Measurements from ENCODE around the gene ZNF598.
"Not testable (repeated sequence)": the region's sequence is repeated elsewhere in the genome, so short reads cannot be mapped to it uniquely, and the experiment has no call there.

ZNF598 gene

GRCh38 chr16:2013527-2013926, 3.9 kb upstream of the ZNF598 start:
- Mint-ChIP-seq H3K27ac (peak overlapping the region; percentile 2), H3K4me3 (no peak overlapping the region), H3K4me1 (ENCODE audit: low read depth) (peaks cover 7% of the 10 kb centered on the region), H3K36me3 (ENCODE audit: low read depth) (peaks cover 2% of the 10 kb centered on the region), H3K27me3 (ENCODE audit: low read depth) (peaks cover 3% of the 10 kb centered on the region), H3K9me3 (no peaks in the 10 kb centered on the region)
- DNase-seq (ENCODE audit: low spot score), result no peak

- not testable (repeated sequence) for H3K4me3 Mint-ChIP-seq; H3K27me3 Mint-ChIP-seq (ENCODE audit: low read depth); H3K9me3 Mint-ChIP-seq; H3K27ac Mint-ChIP-seq; H3K36me3 Mint-ChIP-seq (ENCODE audit: low read depth); DNase-seq (ENCODE audit: low spot score)
- peaks cover 21% of the 10 kb centered on the region for H3K4me1 Mint-ChIP-seq (ENCODE audit: low read depth)
These were observed 2.1 kb upstream of the ZNF598 start for GRCh38 chr16:2011726-2012125.

GRCh38 chr16:2009164-2009711, 383 bp downstream of the ZNF598 start:
- peaks cover 9% of the 10 kb centered on the region for H3K36me3 Mint-ChIP-seq (ENCODE audit: low read depth)
- peak overlapping the region; percentile 90 for H3K27ac Mint-ChIP-seq

GRCh38 chr16:2008631-2009163, 924 bp downstream of the ZNF598 start:
- Mint-ChIP-seq H3K27me3 (ENCODE audit: low read depth) (no peaks in the 10 kb centered on the region), H3K36me3 (ENCODE audit: low read depth) (peaks cover 9% of the 10 kb centered on the region), H3K4me3 (peak overlapping the region; percentile 89), H3K9me3 (no peaks in the 10 kb centered on the region), H3K4me1 (ENCODE audit: low read depth) (peaks cover 30% of the 10 kb centered on the region), H3K27ac (peak overlapping the region; percentile 90)
- peak; percentile 25 for DNase-seq (ENCODE audit: low spot score)

More at GRCh38 chr16:2009164-2009711, 383 bp downstream of the ZNF598 start:
- no peaks in the 10 kb centered on the region for H3K27me3 Mint-ChIP-seq (ENCODE audit: low read depth)
- peaks cover 27% of the 10 kb centered on the region for H3K4me1 Mint-ChIP-seq (ENCODE audit: low read depth)
- no peaks in the 10 kb centered on the region for H3K9me3 Mint-ChIP-seq
- peak overlapping the region; percentile 89 for H3K4me3 Mint-ChIP-seq
- DNase-seq (ENCODE audit: low spot score), result no peak

- peak overlapping the region; percentile 90 for H3K27ac Mint-ChIP-seq
- H3K4me1 Mint-ChIP-seq (ENCODE audit: low read depth), result peaks cover 30% of the 10 kb centered on the region
- peak overlapping the region; percentile 89 for H3K4me3 Mint-ChIP-seq
- peaks cover 9% of the 10 kb centered on the region for H3K36me3 Mint-ChIP-seq (ENCODE audit: low read depth)
- no peak for DNase-seq (ENCODE audit: low spot score)
- H3K27me3 Mint-ChIP-seq (ENCODE audit: low read depth), result no peaks in the 10 kb centered on the region
- H3K9me3 Mint-ChIP-seq, result no peaks in the 10 kb centered on the region
These were observed 1.6 kb downstream of the ZNF598 start for GRCh38 chr16:2008009-2008526.

- Mint-ChIP-seq H3K4me1 (ENCODE audit: low read depth) (peaks cover 30% of the 10 kb centered on the region), H3K27ac (peak overlapping the region; percentile 90), H3K4me3 (peak overlapping the region; percentile 89), H3K36me3 (ENCODE audit: low read depth) (peaks cover 12% of the 10 kb centered on the region), H3K9me3 (no peaks in the 10 kb centered on the region), H3K27me3 (ENCODE audit: low read depth) (no peaks in the 10 kb centered on the region)
- no peak for DNase-seq (ENCODE audit: low spot score)
These were observed 2.4 kb downstream of the ZNF598 start for GRCh38 chr16:2007081-2007836.

- H3K4me3 Mint-ChIP-seq, result no peak overlapping the region
These were observed 3.3 kb downstream of the ZNF598 start for GRCh38 chr16:2006317-2006716.

GRCh38 chr16:2005646-2006045, 4.0 kb downstream of the ZNF598 start:
- no peak overlapping the region for H3K4me3 Mint-ChIP-seq
- no peaks in the 10 kb centered on the region for H3K27me3 Mint-ChIP-seq (ENCODE audit: low read depth)
- H3K36me3 Mint-ChIP-seq (ENCODE audit: low read depth), result peaks cover 17% of the 10 kb centered on the region
- no peak for DNase-seq (ENCODE audit: low spot score)
- peaks cover 30% of the 10 kb centered on the region for H3K4me1 Mint-ChIP-seq (ENCODE audit: low read depth)
- H3K27ac Mint-ChIP-seq, result no peak overlapping the region
- no peaks in the 10 kb centered on the region for H3K9me3 Mint-ChIP-seq

More at GRCh38 chr16:2006317-2006716, 3.3 kb downstream of the ZNF598 start:
- Mint-ChIP-seq H3K4me1 (ENCODE audit: low read depth) (peaks cover 30% of the 10 kb centered on the region), H3K27ac (peak overlapping the region; percentile 81), H3K27me3 (ENCODE audit: low read depth) (no peaks in the 10 kb centered on the region), H3K36me3 (ENCODE audit: low read depth) (peaks cover 14% of the 10 kb centered on the region), H3K9me3 (no peaks in the 10 kb centered on the region)
- DNase-seq (ENCODE audit: low spot score), result no peak

GRCh38 chr16:2004795-2005517, 4.7 kb downstream of the ZNF598 start:
- peaks cover 26% of the 10 kb centered on the region for H3K4me1 Mint-ChIP-seq (ENCODE audit: low read depth)
- H3K27ac Mint-ChIP-seq, result no peak overlapping the region
- H3K27me3 Mint-ChIP-seq (ENCODE audit: low read depth), result no peaks in the 10 kb centered on the region
- H3K36me3 Mint-ChIP-seq (ENCODE audit: low read depth), result peaks cover 19% of the 10 kb centered on the region
- no peaks in the 10 kb centered on the region for H3K9me3 Mint-ChIP-seq
- DNase-seq (ENCODE audit: low spot score), result no peak
- H3K4me3 Mint-ChIP-seq, result no peak overlapping the region

GRCh38 chr16:2003827-2004641, 5.6 kb downstream of the ZNF598 start:
- H3K9me3 Mint-ChIP-seq, result no peaks in the 10 kb centered on the region
- H3K27ac Mint-ChIP-seq, result no peak overlapping the region
- no peak overlapping the region for H3K4me3 Mint-ChIP-seq
- H3K27me3 Mint-ChIP-seq (ENCODE audit: low read depth), result no peaks in the 10 kb centered on the region
- peak; percentile 84 for DNase-seq (ENCODE audit: low spot score)
- H3K4me1 Mint-ChIP-seq (ENCODE audit: low read depth), result peaks cover 26% of the 10 kb centered on the region
- peaks cover 19% of the 10 kb centered on the region for H3K36me3 Mint-ChIP-seq (ENCODE audit: low read depth)

GRCh38 chr16:2003231-2003826, 6.3 kb downstream of the ZNF598 start:
- no peaks in the 10 kb centered on the region for H3K9me3 Mint-ChIP-seq
- H3K4me1 Mint-ChIP-seq (ENCODE audit: low read depth), result peaks cover 21% of the 10 kb centered on the region
- H3K36me3 Mint-ChIP-seq (ENCODE audit: low read depth), result peaks cover 16% of the 10 kb centered on the region
- no peak overlapping the region for H3K4me3 Mint-ChIP-seq
- H3K27me3 Mint-ChIP-seq (ENCODE audit: low read depth), result no peaks in the 10 kb centered on the region
- DNase-seq (ENCODE audit: low spot score), result no peak
- H3K27ac Mint-ChIP-seq, result no peak overlapping the region

- H3K9me3 Mint-ChIP-seq, result no peaks in the 10 kb centered on the region
- peaks cover 17% of the 10 kb centered on the region for H3K36me3 Mint-ChIP-seq (ENCODE audit: low read depth)
- no peaks in the 10 kb centered on the region for H3K27me3 Mint-ChIP-seq (ENCODE audit: low read depth)
- peaks cover 14% of the 10 kb centered on the region for H3K4me1 Mint-ChIP-seq (ENCODE audit: low read depth)
- no peak for DNase-seq (ENCODE audit: low spot score)
- no peak overlapping the region for H3K4me3 Mint-ChIP-seq
- no peak overlapping the region for H3K27ac Mint-ChIP-seq
These were observed 7.0 kb downstream of the ZNF598 start for GRCh38 chr16:2002406-2003230.

Measured in T-helper 2 cell treated with Interferon-gamma antibody and Interleukin-4, amounts not matched to agents 5 μg/mL and 100 μg/mL, for 36 hours (primary cell).